Keratinocyte (primary cell): ENCODE data around the gene IRF1.

Experiments
- EZH2 ChIP-seq: IDR thresholded peaks from one replicate; pipeline ENCODE4 v1.6.1; 2012; ENCODE audit warnings: inconsistent platforms, mild to moderate bottlenecking, low read length, moderate library complexity
- TF ChIP-seq, protein P1 (sequence below), 3 experiments: IDR thresholded peaks in 1 of 3; conservative IDR thresholded peaks in 1 of 3; optimal IDR thresholded peaks in 1 of 3; 2 replicates in 2 of 3; 3 replicates in 1 of 3; pipeline versions ENCODE3 to v1.5.1; 2011; ENCODE audit warnings: low read length in 3 of 3, mild to moderate bottlenecking in 3 of 3, moderate library complexity in 2 of 3, control low read depth in 1 of 3, inconsistent platforms in 1 of 3; ENCODE audit not compliant: insufficient read depth in 2 of 3; ENCODE audit errors: extremely low read depth in 1 of 3

DNA sequence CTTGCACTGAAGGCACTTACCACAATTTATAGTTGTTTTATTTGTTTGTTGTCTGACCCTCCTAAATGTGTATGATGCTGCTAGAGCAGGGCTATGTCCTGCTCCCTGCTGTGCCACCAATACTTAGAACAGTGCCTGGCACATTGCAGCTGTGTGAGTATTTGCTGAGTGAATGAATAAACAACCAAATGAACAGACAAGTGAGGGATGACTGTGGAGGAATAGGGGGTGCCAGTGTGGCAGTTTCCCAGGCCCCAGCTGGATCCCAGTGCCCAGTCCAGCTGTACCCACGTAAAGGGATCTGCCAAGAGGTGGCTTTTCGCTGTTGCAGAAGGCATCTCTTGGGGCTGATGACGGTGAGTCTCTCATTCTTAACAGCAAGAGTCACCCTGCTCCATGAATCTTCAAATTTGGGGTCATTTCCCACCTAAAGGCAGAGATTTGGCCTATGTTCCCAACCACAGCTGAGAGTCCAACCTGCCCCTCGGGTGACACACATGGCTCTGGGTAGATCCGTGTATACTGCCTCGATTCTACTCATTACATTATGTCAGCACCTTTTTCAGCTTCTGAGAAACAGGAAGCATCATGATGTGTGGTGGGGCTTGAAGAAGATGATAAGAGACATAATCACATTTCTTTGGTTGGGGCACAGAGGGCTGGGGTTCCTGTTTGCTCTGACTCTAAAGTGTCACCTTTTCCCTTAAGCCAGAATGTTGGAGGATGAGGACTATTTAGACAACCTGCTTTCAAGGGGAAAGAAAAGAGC lies 38.5 kb upstream of the IRF1 start:
- TF ChIP-seq, protein P1, sequence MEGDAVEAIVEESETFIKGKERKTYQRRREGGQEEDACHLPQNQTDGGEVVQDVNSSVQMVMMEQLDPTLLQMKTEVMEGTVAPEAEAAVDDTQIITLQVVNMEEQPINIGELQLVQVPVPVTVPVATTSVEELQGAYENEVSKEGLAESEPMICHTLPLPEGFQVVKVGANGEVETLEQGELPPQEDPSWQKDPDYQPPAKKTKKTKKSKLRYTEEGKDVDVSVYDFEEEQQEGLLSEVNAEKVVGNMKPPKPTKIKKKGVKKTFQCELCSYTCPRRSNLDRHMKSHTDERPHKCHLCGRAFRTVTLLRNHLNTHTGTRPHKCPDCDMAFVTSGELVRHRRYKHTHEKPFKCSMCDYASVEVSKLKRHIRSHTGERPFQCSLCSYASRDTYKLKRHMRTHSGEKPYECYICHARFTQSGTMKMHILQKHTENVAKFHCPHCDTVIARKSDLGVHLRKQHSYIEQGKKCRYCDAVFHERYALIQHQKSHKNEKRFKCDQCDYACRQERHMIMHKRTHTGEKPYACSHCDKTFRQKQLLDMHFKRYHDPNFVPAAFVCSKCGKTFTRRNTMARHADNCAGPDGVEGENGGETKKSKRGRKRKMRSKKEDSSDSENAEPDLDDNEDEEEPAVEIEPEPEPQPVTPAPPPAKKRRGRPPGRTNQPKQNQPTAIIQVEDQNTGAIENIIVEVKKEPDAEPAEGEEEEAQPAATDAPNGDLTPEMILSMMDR (optimal IDR thresholded peaks at IDR 0.05 in 1 of 3, IDR thresholded peaks at IDR 0.05 in 1 of 3, conservative IDR thresholded peaks at IDR 0.05 in 1 of 3; ENCODE audit: extremely low read depth in 1 of 3, insufficient read depth in 2 of 3, low read length in 3 of 3), result no peak
- no peak for TF ChIP-seq EZH2
